Suppressor macrophage treated with lipopolysaccharide for 4 hours (primary cell): ENCODE data around the gene VASP.

Experiments
- DNase-seq: peaks from one replicate; pipeline ENCODE4 v3.0.0-alpha.2; 2020

VASP gene

GRCh38 chr19:45517641-45518468 lies 10.6 kb downstream of the VASP start:
- no peak for DNase-seq

- DNase-seq: no peak
Observed at GRCh38 chr19:45518469-45518826, 11.2 kb downstream of the VASP start.

GRCh38 chr19:45522010-45522941 lies 15.0 kb downstream of the VASP start:
- no peak for DNase-seq

GRCh38 chr19:45523642-45524256 lies 16.5 kb downstream of the VASP start:
- DNase-seq: peak; percentile 89

- DNase-seq: no peak
Observed at GRCh38 chr19:45524575-45525129, 17.4 kb downstream of the VASP start.

GRCh38 chr19:45526143-45526542 lies 18.9 kb downstream of the VASP start:
- DNase-seq: peak; percentile 44

GRCh38 chr19:45526971-45527370 lies 19.7 kb downstream of the VASP start:
- no peak for DNase-seq

GRCh38 chr19:45527731-45528130 lies 20.5 kb downstream of the VASP start:
- no peak for DNase-seq

- no peak for DNase-seq
Observed at GRCh38 chr19:45528149-45528743, 21.0 kb downstream of the VASP start.

- DNase-seq: no peak
Observed at GRCh38 chr19:45528744-45529419, 21.6 kb downstream of the VASP start.

GRCh38 chr19:45529420-45529785 lies 22.1 kb downstream of the VASP start:
- DNase-seq: no peak

GRCh38 chr19:45531349-45531748 lies 24.1 kb downstream of the VASP start:
- DNase-seq: no peak

- no peak for DNase-seq
Observed at GRCh38 chr19:45539459-45539858, 32.2 kb downstream of the VASP start.

GRCh38 chr19:45542234-45542668 lies 35.0 kb downstream of the VASP start:
- no peak for DNase-seq

- no peak for DNase-seq
Observed at GRCh38 chr19:45547211-45547770, 40.0 kb downstream of the VASP start.

- no peak for DNase-seq
Observed at GRCh38 chr19:45547965-45548609, 40.8 kb downstream of the VASP start.

GRCh38 chr19:45553464-45553863 lies 46.2 kb downstream of the VASP start:
- no peak for DNase-seq

- no peak for DNase-seq
Observed at GRCh38 chr19:45554481-45554880, 47.2 kb downstream of the VASP start.

- no peak for DNase-seq
Observed at GRCh38 chr19:45556835-45557234, 49.6 kb downstream of the VASP start.

- DNase-seq: peak; percentile 59
Observed at GRCh38 chr19:45558399-45558878, 51.2 kb downstream of the VASP start.

- DNase-seq: no peak
Observed at GRCh38 chr19:45560038-45560437, 52.8 kb downstream of the VASP start.
